HG03060 (cell line): ENCODE results near the gene DBN1.

Experiments used
- ATAC-seq: cut with Tn5 transposase; IDR thresholded peaks from one replicate; pipeline ENCODE4 v1.9.1; 2021; ENCODE audit warnings: low read depth, moderate number of reproducible peaks; ENCODE audit not compliant: unreplicated experiment

DBN1 gene

DNA sequence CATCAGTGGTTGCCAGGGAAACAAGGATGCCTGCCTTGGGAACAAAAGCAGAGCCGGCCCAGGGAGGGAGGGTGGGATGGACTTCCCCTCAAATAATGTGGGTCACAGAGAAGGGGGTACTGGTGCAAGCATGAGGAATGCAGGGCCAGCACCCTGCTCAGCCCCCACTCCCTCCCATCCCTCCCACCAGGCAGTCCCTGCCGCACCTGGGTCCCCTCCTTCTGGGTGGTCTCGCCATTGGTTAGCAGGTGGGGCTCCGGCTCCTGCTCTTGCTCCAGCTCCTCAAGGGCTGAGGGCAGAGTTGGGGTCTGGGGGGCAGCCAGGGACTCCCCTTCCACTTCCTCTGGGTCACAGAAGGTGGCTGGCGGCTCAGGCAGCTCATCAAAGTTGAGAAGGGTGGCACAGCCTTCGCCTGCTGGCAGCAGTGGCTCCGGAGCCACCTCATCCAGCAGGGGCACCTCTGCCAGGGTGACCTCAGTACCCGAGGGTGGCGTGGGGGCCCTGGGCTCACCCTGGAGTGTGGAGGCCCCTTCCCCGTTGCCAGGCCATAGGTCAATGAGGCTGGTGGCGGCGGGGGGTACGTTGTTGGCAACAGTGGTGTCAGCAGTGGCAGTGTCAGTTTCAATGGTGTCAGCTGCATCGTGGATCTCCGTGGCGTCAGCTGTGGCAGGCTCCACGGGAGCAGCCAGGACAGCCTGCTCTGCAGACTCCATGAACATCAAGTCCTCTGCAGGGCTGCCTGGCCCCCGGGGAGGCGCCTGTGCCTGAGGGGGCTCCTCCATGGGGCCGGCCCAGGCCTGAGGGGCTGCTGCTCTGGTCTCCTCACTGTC, 15.4 kb downstream of the DBN1 start:
- no peak for ATAC-seq

DNA sequence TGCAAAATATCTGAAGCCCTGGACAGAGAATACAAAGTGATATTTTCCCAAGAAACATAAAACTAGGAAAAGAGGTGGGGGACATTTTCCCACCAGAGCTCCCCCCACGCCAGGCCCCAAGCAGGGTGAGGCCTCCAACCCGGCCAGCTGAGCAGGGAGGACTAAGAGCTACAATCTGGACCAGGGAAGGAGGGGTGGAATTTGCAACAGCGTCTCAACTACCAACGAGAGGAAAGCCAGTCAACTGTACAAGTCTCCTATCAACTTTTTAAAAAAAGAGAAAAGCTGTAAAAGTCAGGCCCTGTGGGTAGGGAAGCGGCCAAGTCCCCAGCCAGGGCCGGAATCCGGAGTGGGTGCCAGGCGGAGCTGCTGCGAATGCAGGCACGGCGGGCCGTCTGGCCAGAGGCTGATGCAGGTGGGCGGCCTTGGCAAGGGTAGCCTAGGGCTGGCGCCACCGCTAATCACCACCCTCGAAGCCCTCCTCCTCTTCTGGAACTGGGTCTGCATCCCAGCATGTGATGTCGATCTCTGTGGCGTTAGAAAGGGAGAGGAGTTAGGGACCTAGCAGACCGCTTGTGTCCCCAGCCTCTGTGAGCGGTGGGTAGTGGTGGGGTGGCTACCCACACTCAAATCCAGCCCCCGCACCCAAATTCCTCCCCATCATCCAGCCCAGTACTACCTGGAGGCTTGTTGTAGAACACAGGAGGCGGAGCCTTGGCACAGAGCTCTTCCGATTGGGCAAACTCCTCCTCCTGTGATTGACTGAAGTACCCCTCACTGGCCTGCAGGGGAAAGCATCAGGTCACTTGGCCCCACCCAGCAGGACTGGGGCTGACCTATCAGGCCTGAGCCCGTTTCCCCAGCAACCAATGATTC, 16.2 kb downstream of the DBN1 start:
- ATAC-seq: peak; percentile 38

DNA sequence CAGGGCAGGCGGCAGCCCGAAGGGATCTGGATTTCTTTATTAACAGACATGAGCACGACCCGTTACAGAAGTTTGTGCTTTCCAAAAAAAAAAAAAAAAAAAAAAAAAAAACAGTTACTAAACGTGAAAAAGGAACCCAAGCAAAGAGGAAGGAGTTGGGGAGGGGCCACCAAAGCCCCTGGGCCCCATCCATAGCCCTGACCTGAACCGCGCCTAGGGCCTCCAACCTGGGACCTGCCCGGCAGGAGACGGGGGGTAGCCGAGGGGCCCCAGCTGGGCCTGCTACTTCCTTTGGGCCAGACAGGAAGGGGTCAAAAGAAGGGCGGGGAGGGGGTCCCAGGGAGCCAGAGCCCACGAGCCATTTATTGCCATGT, 16.9 kb downstream of the DBN1 start:
- ATAC-seq: no peak

DNA sequence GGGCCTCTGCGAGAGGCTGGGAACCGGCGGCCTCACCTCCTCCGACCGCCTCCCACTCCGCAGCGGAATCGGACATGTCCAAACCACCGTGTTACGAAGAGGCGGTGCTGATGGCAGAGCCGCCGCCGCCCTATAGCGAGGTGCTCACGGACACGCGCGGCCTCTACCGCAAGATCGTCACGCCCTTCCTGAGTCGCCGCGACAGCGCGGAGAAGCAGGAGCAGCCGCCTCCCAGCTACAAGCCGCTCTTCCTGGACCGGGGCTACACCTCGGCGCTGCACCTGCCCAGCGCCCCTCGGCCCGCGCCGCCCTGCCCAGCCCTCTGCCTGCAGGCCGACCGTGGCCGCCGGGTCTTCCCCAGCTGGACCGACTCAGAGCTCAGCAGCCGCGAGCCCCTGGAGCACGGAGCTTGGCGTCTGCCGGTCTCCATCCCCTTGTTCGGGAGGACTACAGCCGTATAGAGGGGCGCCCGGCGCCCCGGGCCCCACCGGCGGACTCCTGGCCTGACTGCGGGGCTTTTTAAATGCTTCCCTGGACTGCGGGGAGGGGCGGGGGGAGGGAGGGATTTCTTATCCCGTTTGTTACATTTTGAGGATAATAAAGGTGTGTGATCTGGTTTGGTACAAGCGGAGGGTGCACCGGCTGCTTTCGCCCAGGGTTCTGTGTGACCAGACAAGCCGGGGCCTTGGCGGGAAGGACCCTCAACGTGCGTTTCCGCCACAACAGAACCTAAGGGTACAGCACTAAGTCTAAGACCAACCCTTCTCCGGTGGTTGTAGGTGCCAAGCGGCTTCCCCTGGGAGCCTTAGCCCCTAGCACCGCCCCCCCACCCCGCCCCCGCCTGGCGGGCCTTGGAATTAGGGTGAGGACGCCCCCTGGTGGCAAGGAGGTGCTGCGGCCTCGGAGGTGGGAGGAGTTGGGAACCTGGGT, 17.5 kb downstream of the DBN1 start:
- ATAC-seq: no peak

DNA sequence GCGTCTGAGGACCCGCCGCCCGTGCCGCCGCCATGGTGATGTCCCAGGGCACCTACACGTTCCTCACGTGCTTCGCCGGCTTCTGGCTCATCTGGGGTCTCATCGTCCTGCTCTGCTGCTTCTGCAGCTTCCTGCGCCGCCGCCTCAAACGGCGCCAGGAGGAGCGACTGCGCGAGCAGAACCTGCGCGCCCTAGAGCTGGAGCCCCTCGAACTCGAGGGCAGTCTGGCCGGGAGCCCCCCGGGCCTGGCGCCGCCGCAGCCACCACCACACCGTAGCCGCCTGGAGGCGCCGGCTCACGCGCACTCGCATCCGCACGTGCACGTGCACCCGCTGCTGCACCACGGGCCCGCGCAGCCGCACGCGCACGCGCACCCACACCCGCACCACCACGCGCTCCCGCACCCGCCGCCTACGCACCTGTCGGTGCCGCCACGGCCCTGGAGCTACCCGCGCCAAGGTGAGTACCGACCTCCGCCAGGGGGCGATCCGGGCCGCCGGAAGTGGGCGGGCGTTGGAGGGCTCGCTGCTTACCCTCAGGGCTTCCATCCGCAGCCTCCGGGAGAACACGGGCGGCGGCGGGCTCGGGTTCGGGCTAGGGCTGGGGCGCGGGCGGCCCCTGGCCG, 18.3 kb downstream of the DBN1 start:
- ATAC-seq: no peak

DNA sequence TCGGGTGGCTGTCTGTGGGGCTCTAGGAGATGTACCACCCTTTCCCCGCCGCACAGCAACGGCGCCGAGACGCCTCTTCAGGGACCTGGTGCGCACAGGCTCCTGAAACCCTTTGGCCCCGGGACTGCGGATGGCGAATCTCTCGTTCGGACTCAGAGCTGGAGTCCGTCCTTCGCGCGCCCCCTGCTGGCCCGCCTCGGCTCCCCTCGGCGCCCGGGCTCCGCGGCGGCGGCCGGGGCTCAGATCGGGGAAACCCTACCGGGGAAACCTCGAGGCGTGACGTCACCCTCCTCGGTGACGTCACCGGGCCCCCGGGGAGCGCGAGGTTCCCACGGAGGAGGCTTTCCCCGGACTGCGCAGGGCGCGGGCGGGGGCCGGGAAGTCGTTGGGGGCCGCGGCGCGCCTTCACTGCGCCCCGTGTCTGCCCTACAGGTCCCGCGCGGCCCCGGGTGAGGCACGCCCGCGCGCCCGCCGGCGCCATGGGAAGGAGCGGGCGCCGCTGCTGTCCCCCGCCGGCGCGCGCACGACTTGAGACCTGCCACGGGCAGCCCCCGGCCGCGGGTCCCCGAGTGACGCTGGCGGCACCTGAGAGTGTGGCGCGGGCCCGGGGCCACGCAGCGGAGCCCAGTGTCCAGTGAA, 18.9 kb downstream of the DBN1 start:
- no peak for ATAC-seq

DNA sequence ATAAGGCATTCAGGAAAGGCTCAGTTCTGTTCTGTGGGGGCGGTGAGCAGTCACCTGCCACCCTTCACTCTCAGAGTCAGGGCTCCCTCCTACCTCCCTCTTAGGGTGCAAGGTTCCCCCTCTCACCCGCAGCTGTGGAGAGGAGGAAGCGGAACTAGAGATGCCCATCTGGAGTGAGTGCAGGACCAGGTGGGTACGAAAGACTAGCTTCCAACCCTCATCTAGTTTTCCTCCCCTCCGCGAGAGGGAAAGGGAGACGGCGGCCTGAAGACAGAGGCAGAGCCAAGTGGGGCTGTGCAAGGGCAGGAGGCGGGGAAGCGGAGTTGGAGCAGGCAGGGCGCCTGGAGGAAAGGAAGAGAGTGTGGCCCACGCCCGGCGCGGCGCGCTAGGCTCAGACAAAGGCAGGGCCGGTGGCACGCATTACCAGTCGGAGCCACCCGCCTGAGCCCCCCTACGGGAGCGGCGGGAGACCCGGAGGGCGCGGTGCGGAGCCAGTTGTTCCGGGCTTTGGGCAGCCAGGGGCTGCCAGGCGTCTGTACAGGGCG, 19.5 kb downstream of the DBN1 start:
- no peak for ATAC-seq

DNA sequence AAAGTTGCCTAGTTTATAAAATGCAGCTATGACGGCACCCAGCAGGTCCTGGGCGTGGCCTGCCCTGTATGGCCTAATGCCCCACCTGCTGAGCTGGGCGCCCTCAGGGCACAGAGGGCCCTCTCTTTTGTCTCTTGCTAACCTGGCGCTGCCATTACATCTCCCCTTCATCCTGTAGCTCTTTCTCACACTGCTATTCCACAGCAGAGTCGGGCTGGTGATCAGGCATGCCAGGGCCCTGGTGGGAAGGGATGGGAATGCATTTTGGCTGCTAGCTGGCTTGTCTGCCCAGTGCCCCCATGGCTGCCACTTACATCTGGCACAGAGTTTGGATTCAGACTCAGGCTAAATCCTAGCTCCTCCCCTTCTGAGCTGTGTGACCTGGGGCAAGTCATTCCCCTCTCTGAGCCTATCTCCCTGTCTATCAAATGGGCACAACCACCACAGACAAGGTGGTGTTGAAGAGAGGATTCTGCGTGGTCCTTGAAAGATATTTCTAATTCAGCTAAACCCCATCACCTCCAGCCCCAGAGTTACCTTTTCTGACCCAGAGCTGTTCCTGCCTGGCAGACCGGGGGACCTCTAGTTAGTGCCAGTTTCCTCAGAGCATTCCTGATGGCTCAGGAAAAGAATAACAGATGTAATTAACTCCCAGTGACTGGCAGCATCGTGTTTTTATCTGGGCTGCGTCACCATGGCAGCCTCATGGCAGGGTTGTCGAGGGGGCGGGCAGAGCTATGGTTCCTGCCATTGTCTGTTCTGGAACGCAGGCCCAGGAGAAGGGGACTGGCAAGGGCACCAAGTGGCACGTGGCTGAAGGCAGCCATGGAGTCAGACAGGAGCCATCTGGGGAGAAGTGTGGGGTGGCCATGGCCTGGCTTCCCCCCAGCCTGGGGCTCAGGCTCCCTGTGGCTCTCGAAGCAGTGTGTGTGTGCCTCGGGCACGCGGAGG, 20.5 kb downstream of the DBN1 start:
- ATAC-seq: no peak

DNA sequence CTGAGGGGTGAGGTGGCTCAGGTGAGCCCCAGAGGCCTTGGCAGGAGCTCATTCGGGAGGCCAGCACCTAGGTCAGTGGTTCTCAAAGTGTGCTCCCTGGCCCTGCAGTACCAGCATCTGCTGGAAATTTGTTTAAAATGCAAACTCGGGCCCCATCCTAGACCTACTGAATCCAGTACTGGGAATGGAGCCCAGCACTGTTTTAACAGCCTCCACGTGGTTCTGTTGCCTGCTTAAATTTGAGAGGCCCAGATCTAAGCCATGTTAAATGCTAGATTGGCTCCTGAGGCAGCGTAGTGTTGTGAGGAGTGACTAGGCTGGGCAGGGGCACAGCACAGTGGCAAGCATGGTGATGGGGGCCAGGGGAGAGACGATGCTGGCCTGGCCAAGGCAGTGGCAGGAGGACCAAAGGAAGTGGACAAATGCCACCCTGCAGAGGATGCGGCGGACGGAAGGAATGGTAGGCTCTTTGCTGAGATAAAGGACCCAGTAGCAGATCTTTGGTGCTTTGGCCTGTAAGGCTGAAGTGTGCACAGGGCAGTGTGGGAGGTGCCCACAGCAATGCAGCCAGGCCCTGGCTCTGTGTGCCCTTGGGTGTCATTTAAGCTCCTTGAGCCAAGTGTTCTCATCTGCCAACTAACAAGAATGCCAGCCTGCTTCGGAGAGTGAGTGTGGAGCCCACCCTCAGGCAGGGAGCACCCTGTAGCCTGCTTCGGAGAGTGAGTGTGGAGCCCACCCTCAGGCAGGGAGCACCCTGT, 22.6 kb downstream of the DBN1 start:
- no peak for ATAC-seq

DNA sequence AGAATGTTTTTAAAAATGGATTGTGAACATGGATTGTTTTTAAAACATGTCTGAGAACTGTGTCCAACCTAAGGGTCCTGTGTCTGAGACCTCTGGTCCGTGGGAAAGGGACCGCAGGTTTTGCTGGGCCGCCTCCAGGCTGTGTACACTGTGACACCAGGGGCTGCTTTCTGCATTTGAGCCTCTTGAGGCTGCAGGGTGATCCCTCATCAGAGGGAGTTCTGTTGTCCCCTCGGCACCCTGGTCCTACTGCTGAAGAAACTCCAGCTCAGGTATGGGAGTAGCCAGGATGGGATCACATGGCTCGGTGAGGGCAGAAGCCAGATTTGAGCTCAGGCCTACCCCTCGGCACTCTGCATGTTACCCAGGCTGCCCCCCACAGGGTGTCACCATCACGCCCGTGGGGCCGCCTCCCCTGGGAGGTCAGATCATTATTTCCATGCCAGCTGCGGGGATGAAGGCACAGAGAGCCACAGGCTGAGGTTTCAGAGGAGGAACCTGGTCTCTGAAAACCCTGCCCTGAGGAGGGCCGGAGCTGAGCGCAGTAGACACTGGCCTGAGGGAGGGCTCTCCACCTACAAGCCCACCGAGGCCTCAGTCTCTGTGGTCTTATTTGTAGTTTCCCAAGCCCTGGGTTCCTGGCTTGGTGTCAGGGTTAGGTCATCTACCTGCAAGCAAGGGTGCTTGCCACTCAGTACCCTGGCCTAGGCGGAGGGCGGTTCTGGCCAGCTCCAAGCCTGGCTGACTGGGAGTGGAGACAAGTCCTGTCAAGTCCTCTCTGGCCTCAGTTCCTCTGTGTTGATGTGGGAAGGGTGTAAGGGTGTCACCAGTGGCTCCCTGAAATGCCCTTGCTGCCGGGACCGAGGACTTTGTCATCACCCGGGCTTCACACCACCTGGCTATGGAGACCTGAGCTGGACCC, 24.0 kb downstream of the DBN1 start:
- no peak for ATAC-seq

DNA sequence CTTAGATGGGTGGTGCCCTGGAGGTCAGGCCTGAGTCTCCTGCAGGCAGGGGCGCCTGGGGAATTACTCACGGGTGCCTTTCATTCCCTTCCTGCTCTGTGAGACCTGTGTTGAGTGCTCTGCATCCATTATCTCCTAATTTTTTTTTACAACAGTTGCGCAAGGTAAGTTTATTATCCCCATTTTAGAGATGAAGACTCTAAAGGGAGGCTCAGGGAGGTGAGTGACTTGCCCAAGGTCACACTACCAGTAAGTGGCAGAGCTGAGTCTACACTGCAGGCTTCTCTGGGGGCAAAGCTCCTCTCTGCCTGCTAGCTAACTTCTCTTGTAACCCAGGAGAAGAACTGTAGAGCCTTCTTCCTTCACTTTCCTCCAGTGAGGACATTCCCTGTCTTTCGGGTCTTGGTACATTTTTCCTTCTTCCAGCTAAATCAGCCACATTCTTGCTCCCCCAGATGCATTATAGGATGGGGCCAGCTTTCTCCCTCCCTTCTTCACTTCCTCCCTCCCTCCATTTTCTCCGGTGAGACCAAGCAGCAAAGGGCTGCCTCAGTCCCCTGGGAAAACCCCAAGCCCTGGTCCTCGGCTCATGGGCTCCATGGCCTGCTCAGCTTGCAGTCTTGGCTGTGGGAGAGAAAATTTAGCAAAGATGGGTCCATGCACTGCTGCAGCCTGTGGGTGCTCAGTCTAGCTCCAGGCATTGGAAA, 25.0 kb downstream of the DBN1 start:
- no peak for ATAC-seq

DNA sequence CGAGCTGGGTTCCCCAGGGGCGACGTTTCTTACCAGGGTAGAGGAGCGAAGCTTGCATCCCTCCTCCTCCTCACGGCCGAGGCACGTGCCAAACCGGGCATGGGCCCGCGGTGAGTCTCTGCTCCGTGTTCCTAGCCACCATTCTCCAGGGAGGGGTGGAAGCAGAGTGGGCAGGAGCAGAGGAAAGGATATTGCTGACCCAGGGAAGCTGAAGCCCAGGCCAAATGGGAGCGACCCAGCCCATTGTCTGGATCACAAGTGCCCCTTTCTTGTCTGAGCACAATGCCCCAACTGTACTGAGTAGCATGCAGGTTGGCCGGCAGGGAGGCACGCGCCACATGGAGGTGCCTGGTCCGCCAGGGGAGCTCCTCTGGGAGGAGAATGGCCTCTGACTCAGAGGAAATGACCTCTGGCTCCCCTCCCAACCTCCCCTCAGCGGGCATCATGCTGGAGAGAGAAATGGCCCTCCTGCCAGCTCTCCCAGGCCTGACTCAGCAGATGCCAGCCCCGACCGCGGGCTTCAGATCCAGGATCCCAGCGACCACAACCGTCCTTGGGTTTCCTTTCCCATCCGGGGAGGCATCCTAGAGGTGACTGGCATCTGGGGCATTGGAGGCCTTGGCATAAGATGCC, 25.7 kb downstream of the DBN1 start:
- no peak for ATAC-seq

DNA sequence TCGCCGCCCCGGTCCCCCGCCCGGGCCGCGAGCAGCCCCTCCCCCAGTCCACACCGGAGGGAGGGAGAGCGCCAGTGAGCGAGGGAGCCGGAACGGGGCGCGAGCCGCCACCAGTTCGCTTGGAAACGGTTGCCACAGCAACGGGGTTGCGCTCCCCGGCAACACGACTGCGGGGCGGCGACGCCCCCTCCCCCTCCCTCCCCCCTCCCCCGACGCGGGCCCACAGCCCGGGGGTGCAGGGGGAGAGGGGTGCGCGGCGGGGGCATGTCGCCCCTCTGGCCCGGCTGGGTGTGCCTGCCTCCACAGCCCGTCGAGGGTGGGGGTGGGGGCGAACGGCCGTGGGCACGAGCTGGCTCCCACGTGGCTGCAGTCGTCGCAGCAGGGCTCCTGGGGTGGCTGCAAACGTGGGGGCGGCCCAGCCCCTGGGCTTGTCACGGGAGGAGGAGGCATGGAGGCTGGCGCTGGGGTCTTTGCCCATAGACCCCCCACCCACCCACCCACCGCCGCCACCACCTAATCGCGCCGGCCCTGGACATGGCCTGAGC, 26.3 kb downstream of the DBN1 start:
- ATAC-seq: no peak

DNA sequence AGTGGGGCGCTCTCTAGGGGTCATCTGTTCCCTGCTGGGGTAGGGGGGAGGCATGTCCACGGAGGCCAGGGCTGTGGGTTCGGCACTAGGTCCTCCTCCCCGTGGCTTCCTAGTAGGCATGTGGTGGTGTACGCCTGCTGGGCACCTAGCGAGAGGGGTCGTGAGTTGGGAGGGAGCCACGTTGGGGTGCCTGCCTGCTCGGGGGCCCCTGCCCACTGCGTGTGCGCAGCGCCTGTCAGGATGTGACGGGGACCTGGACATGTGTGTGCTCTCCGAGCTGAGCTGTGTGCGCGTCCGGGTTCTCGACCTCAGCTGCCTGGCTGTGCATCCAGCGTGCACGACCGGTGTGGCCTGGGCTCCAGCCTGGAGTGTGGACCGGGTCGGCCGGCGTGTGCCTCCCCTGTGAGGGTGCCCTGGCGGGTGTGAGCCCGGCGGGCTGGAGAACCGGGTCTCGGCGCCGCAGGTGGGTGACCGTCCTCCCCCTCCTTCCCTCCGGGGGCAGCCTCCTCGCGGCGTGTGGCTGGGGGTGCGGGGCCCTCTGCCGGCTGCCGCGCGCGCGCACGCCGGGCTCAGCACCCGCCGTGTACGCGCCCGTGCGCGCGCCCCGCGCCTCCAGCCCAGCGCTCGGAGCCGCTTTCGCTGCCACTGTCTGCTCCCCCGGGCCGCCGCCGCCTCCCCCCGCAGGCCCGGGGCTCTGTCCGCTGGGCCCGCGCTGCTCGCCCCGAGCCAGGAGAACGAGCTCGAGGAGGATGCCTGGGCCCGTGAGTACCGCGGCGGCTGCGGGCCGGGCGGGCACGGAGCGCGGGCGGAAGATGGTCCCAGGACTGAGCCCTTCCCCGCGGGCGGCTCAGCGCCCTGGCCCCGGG, 27.0 kb downstream of the DBN1 start, which contains the start of gene PRR7:
TSS of gene PRR7 (plus strand) at position 615 of the 866 bp plus-strand sequence. CDS start 8,254 bp downstream, outside the sequence.
- ATAC-seq: no peak
